Lower leg skin (tissue), 4 donors: ENCODE measurements around the gene LLGL1. TPM values are rescaled to one million over a fixed set of nuclear protein-coding genes. Genes with fewer than 3 reads are reported as not detected.

Source experiments
- DNase-seq, 2 donors: peaks; one replicate each; pipeline ENCODE4 v3.0.0-alpha.2; 2019; ENCODE audit warnings: low spot score in 2 of 2
- H3K4me3 ChIP-seq: fragments of 200-600 bp; sonication (generic); 2 replicates; pipeline ENCODE4 v1.5.1; 2017; ENCODE audit warnings: mild to moderate bottlenecking, low read depth; ENCODE audit not compliant: poor library complexity, severe bottlenecking
- POLR2A ChIP-seq, 2 donors: fragments of 450-650 bp; IDR thresholded peaks; one replicate each; pipeline ENCODE4 v1.6.1; 2016 to 2017; ENCODE audit warnings: antibody characterized with exemption in 2 of 2, mild to moderate bottlenecking in 1 of 2, moderate library complexity in 1 of 2
- WGBS, 2 donors: methylation state at CpG; one replicate each; pipeline ENCODE4 v1.1.5; 2018; 5-methylcytosine and 5-hydroxymethylcytosine counted together
- intact Hi-C: fragments of 100-400 bp; cut with DNase I; formaldehyde crosslinking; loops from one replicate; pipeline ENCODE4 v1.15.0; 2023; ENCODE audit warnings: low total_unique reads
- total RNA-seq, 4 donors: library from RNA; depleted of rRNA; stranded (reverse); fragments of >200 nt; gene quantifications; one replicate each; pipeline ENCODE4 v1.1.0, GENCODE V29; 2016
- TF ChIP-seq, protein P1 (sequence below), 3 donors: fragments of 450-650 bp; IDR thresholded peaks; one replicate each; pipeline ENCODE4 v1.5.1; 2016; ENCODE audit warnings: antibody characterized with exemption in 3 of 3, mild to moderate bottlenecking in 3 of 3, moderate library complexity in 2 of 3

LLGL1 gene
- total RNA-seq, 4 donors from 2014 or later, result 24.5 to 32.7 (median 29.3) TPM

DNA sequence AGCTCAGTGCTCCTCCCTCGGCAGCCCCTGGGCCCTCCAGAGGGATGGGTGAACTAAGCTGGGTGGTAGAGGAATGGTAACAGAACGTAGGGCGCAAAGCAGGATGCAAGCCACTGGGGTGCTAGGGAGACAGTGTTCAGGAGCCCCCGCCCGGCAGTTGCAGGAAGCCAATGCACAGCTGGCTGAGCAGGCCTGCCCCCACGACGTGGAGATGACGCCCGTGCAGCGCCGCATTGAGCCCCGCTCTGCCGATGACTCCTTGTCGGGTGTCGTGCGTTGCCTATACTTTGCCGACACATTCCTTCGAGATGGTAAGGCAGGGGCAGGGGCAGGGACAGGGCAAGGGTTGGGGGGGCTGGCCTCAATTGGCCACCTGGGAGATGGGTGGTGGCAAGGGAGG, 12.9 kb downstream of the LLGL1 start:
- H3K4me3 ChIP-seq, result no peak overlapping the region
- 93 to 97% methylated on average over 18 of the region's 18 CpGs for WGBS, 2 donors
- intact Hi-C loops, result no loop called here
- no peak for TF ChIP-seq POLR2A (IDR thresholded peaks at IDR 0.05)
- TF ChIP-seq, protein P1, sequence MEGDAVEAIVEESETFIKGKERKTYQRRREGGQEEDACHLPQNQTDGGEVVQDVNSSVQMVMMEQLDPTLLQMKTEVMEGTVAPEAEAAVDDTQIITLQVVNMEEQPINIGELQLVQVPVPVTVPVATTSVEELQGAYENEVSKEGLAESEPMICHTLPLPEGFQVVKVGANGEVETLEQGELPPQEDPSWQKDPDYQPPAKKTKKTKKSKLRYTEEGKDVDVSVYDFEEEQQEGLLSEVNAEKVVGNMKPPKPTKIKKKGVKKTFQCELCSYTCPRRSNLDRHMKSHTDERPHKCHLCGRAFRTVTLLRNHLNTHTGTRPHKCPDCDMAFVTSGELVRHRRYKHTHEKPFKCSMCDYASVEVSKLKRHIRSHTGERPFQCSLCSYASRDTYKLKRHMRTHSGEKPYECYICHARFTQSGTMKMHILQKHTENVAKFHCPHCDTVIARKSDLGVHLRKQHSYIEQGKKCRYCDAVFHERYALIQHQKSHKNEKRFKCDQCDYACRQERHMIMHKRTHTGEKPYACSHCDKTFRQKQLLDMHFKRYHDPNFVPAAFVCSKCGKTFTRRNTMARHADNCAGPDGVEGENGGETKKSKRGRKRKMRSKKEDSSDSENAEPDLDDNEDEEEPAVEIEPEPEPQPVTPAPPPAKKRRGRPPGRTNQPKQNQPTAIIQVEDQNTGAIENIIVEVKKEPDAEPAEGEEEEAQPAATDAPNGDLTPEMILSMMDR (IDR thresholded peaks at IDR 0.05), result no peak
- no peak for DNase-seq

DNA sequence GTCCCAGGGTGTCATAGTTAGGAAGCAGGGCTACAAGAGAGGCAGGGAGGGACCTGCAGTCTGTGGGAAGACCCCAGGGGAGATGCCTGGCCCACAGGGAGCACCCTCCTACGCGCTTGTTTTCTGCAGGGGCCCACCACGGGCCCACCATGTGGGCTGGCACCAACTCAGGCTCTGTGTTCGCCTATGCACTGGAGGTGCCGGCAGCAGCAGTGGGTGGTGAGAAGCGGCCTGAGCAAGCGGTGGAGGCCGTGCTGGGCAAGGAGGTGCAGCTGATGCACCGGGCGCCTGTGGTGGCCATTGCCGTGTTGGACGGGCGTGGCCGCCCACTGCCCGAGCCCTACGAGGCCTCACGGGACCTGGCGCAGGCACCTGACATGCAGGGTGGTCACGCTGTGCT, 15.0 kb downstream of the LLGL1 start:
- TF ChIP-seq POLR2A (IDR thresholded peaks at IDR 0.05), result no peak
- TF ChIP-seq, protein P1 (IDR thresholded peaks at IDR 0.05), result no peak
- no peak overlapping the region for H3K4me3 ChIP-seq
- 91 to 93% methylated on average over 11 to 18 of the region's 19 CpGs for WGBS, 2 donors
- DNase-seq, result no peak
- intact Hi-C loops, result no loop called here

DNA sequence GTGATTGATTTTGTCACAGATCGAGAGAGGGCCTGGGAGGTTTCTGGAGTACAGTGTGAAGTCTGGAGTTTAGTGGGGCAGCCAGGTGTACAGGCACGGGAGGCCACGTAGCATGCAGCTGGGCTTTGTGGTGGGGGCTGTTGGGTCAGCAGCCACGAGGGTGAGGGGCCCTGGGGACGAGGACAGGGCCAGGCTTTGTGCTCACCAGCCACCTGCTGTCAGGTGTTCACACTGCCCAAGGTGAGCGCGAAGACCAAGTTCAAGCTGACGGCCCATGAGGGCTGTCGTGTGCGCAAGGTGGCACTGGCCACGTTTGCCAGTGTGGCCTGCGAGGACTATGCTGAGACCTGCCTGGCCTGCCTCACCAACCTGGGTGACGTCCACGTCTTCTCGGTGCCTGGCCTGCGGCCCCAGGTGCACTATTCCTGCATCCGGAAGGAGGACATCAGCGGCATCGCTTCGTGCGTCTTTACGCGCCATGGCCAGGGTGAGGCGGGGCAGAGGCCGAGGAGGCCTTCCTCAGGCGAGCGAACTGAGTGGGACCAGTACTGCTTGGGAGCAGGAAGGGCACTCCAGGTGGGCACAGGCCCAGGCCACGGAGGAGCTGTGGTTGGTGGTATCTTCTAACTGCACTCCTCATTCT, 15.9 kb downstream of the LLGL1 start:
- DNase-seq, result no peak
- intact Hi-C loops, result no loop called here
- 87% methylated on average over 23 to 28 of the region's 28 CpGs for WGBS, 2 donors
- H3K4me3 ChIP-seq, result no peak overlapping the region
- TF ChIP-seq POLR2A (IDR thresholded peaks at IDR 0.05), result no peak

DNA sequence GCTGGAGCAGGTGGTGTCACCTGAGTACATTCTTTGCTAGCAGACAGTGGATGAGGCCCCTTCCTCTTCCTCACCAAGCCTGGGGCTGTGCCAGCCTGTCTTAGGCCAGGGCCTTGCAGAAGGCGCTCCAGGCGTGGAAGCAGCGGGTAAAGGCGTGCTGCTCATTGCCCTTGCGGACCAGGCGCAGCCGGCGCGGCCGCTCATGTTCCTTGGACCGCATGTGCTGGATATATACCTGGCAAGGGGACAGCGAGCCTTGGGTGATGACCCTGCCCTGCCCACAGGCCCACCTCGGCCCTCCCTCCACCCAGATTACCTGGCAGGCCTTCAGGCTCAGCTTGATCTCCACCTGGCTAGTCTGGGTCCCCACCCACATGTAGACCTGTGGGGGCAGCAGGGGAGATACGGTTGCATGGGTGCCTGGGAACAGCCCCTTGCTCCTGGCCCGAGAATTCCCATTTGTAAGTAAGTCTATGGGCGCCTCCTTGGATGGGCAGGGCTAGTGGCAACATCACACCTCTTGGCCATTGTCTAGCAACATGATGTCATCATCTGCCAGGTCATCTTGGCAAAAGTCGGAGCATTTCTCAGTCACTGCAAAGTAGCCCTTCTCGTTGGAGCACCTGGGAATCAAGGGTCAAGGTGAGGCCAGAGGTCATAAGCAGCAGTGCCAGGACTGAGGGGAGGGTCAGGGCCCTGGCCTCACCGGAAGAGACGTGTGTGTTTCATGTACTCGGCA, 19.8 kb downstream of the LLGL1 start:
- DNase-seq, result no peak
- TF ChIP-seq, protein P1 (IDR thresholded peaks at IDR 0.05), result no peak
- TF ChIP-seq POLR2A (IDR thresholded peaks at IDR 0.05), result no peak
- WGBS, 2 donors, result 82% methylated on average over 21 of the region's 21 CpGs
- H3K4me3 ChIP-seq, result no peak overlapping the region
- intact Hi-C loops, result no loop called here

DNA sequence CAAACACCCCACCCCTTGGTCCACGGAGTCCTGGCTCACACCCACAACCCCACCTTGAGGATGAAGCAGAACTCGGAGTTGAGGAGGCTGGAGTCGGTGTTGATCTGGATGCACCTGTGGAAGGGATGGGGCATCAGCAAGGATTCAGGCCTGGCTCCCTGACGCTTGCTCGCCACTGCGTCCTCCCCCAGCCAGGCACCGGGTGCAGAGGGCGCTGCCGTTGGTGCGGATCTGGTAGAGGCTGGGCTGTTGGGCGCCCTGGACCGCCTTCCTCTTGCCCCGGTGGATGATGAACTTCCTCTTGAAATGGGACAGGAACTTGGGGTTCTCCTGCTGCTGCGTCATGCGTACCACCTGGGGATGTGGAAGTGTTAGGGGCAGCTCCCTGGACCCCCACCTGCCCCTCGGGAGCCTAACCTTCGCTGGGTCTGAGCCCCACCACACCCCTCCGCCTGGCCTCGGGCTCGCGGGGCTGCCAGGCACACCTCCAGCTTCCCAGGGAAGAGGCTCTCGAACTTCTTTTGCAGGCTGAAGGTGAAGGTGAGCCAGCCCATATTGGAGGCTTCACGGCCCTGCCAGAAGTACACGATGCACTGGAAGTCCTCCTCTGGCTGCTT, 20.8 kb downstream of the LLGL1 start:
- 76 to 77% methylated on average over 22 to 24 of the region's 24 CpGs for WGBS, 2 donors
- no peak overlapping the region for H3K4me3 ChIP-seq
- TF ChIP-seq, protein P1 (IDR thresholded peaks at IDR 0.05), result no peak
- no peak for TF ChIP-seq POLR2A (IDR thresholded peaks at IDR 0.05)
- DNase-seq, result no peak
- intact Hi-C loops, result no loop called here

DNA sequence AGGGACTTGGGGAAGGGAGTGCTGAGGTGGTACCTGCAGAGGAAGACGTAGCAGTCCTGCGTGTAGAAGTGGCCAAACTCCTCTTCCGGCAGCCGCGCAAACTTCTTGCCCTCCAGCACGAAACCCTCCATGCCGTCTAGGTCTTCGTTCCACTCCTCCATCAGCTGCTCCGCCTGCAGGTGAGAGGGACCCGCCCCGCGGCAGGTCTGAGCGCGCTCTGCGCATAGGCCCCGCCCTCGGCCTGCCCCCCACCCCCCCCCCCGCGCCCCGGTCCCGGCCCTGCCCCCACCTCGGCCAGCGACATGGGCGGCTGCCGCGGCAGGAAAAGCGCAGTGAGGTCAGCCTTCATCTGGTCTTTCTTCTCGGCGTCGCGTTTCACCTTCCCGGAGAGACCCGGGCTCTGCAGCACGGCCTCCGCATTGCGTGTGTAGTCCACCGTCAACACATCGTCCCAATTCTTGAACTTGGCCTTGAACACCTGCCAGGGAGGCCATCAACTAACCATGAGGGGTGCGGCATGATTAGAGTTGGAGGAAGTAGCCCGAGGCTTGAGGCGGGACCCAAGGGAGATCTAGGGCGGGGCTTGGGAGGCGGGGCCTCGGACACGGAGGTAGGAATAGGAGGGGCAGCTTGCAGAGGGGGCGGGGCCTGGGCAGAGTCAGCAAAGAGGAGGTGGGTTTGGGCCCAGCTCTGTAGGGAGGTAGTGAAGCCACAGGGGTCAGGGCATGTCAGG, 21.6 kb downstream of the LLGL1 start:
- DNase-seq, result peak; percentile 75 to 94
- intact Hi-C loops, result no loop called here
- no peak for TF ChIP-seq POLR2A (IDR thresholded peaks at IDR 0.05)
- TF ChIP-seq, protein P1 (IDR thresholded peaks at IDR 0.05), result no peak
- WGBS, 2 donors, result 36 to 43% methylated on average over 44 to 45 of the region's 46 CpGs
- no peak overlapping the region for H3K4me3 ChIP-seq
